ENCODE data around the gene EHD4. TPM values are rescaled to one million over a fixed set of nuclear protein-coding genes. Genes with fewer than 3 reads are reported as not detected.

Gene EHD4
- polyA plus RNA-seq, 1 of the 3 experiments (the other 2 are of a cell fraction): 17.5 TPM

DNA sequence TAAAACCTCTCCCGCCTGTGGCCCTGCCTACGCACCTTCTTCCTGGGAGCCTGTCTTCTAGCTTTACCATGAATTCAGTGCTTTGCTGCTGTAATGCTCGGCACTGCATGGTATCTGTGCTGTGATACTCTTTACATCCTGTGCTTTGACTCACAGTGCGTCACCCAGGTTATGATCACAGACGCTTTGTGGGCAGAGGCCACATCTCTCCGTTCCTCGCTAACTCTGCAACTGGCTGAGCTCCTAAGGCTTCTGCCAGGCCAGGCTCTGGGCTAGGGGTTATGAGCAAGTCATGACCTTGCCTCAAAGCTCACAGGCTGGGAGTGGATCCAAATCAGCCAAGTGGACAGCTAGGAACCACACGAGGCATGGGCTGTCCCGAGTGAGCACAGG, 101.7 kb downstream of the EHD4 start:
- TF ChIP-seq EZH2phosphoT487 (IDR thresholded peaks at IDR 0.05; ENCODE audit: borderline replicate concordance, low read depth) (no peak), POLR2AphosphoS5 (IDR thresholded peaks at IDR 0.05; ENCODE audit: low read depth, low read length) (no peak), NRF1 (IDR thresholded peaks at IDR 0.05; ENCODE audit: low read depth, low read length) (no peak), RFX5 (IDR thresholded peaks at IDR 0.05; ENCODE audit: low read length) (no peak), CHD2 (IDR thresholded peaks at IDR 0.05; ENCODE audit: low read length, partially characterized antibody) (no peak)
- TF ChIP-seq, protein P1, sequence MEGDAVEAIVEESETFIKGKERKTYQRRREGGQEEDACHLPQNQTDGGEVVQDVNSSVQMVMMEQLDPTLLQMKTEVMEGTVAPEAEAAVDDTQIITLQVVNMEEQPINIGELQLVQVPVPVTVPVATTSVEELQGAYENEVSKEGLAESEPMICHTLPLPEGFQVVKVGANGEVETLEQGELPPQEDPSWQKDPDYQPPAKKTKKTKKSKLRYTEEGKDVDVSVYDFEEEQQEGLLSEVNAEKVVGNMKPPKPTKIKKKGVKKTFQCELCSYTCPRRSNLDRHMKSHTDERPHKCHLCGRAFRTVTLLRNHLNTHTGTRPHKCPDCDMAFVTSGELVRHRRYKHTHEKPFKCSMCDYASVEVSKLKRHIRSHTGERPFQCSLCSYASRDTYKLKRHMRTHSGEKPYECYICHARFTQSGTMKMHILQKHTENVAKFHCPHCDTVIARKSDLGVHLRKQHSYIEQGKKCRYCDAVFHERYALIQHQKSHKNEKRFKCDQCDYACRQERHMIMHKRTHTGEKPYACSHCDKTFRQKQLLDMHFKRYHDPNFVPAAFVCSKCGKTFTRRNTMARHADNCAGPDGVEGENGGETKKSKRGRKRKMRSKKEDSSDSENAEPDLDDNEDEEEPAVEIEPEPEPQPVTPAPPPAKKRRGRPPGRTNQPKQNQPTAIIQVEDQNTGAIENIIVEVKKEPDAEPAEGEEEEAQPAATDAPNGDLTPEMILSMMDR (IDR thresholded peaks at IDR 0.05): no peak
- TF ChIP-seq, protein P2, sequence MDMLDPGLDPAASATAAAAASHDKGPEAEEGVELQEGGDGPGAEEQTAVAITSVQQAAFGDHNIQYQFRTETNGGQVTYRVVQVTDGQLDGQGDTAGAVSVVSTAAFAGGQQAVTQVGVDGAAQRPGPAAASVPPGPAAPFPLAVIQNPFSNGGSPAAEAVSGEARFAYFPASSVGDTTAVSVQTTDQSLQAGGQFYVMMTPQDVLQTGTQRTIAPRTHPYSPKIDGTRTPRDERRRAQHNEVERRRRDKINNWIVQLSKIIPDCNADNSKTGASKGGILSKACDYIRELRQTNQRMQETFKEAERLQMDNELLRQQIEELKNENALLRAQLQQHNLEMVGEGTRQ (IDR thresholded peaks at IDR 0.05; ENCODE audit: borderline replicate concordance, low read depth, low read length): no peak
- TF ChIP-seq, protein P3, sequence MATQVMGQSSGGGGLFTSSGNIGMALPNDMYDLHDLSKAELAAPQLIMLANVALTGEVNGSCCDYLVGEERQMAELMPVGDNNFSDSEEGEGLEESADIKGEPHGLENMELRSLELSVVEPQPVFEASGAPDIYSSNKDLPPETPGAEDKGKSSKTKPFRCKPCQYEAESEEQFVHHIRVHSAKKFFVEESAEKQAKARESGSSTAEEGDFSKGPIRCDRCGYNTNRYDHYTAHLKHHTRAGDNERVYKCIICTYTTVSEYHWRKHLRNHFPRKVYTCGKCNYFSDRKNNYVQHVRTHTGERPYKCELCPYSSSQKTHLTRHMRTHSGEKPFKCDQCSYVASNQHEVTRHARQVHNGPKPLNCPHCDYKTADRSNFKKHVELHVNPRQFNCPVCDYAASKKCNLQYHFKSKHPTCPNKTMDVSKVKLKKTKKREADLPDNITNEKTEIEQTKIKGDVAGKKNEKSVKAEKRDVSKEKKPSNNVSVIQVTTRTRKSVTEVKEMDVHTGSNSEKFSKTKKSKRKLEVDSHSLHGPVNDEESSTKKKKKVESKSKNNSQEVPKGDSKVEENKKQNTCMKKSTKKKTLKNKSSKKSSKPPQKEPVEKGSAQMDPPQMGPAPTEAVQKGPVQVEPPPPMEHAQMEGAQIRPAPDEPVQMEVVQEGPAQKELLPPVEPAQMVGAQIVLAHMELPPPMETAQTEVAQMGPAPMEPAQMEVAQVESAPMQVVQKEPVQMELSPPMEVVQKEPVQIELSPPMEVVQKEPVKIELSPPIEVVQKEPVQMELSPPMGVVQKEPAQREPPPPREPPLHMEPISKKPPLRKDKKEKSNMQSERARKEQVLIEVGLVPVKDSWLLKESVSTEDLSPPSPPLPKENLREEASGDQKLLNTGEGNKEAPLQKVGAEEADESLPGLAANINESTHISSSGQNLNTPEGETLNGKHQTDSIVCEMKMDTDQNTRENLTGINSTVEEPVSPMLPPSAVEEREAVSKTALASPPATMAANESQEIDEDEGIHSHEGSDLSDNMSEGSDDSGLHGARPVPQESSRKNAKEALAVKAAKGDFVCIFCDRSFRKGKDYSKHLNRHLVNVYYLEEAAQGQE (IDR thresholded peaks at IDR 0.05; ENCODE audit: low read depth, low read length): no peak
- TF ChIP-seq, protein P4, sequence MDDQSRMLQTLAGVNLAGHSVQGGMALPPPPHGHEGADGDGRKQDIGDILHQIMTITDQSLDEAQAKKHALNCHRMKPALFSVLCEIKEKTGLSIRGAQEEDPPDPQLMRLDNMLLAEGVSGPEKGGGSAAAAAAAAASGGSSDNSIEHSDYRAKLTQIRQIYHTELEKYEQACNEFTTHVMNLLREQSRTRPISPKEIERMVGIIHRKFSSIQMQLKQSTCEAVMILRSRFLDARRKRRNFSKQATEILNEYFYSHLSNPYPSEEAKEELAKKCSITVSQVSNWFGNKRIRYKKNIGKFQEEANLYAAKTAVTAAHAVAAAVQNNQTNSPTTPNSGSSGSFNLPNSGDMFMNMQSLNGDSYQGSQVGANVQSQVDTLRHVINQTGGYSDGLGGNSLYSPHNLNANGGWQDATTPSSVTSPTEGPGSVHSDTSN (IDR thresholded peaks at IDR 0.05): no peak
- Histone ChIP-seq H3K4me1 (ENCODE audit: control insufficient read depth in 1 of 2, insufficient read depth in 2 of 2, low read depth in 1 of 2, low read length in 1 of 2) (peaks cover 0 to 11% of the 10 kb centered on the region in 2 experiments; a peak in 1 of 4 replicates), H4K20me1 (ENCODE audit: insufficient read depth) (no peaks in the 10 kb centered on the region), H3K4me2 (no peak overlapping the region), H3K27ac (ENCODE audit: low read depth in 2 of 2, low read length in 1 of 2) (no peak overlapping the region), H3K36me3 (replicated peaks in 1 of 2; ENCODE audit: control insufficient read depth in 1 of 2, insufficient read depth in 2 of 2, low read length in 1 of 2) (no peaks in the 10 kb centered on the region), H3K4me3 (ENCODE audit: low read depth in 2 of 2, low read length in 1 of 2) (no peak overlapping the region), H3F3A (replicated peaks; ENCODE audit: insufficient read depth) (no peaks in the 10 kb centered on the region), H3K27me3 (ENCODE audit: insufficient read depth) (no peaks in the 10 kb centered on the region), H2AFZ (ENCODE audit: low read depth) (no peak overlapping the region), H3K9me3 (no peaks in the 10 kb centered on the region), H3K9ac (no peak overlapping the region), H3K79me2 (ENCODE audit: insufficient read depth) (no peaks in the 10 kb centered on the region), H3K9me2 (no peaks in the 10 kb centered on the region)
- 86% methylated on average over 9 of the region's 9 CpGs for WGBS (ENCODE audit: low lambda C conversion rate)
- ChIA-PET POLR2A (no interaction called here), CTCF (interaction anchor here (1.5 kb wide), 1 partner anchor 34 kb away, joined by 4 read pairs; no protein-coding TSS in a partner anchor)
- DNase-seq: no peak

All from SK-N-SH (cell line).